ENCODE results near the gene NOM1. TPM values are rescaled to one million over a fixed set of nuclear protein-coding genes. Genes with fewer than 3 reads are reported as not detected.

The NOM1 gene
- total RNA-seq, 4 donors from 2014 or later, result 15.1 to 20.7 (median 17.1) TPM

DNA sequence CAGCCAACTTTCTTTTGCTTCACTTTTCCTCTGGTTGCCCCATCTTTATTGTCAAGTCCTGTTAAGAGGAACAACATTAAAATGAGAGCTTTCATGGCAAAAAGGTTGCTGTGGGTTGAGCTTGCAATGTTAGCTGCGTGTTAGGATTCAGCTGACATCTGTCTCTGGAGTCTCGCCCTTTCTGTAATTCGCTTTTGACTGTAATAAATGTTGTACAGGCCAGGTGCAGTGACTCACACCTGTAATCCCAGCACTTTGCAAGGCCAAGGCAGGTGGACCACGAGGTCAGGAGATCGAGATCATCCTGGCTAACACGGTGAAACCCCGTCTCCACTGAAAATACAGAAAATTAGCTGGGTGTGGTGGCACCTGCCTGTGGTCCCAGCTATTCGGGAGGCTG lies 36.9 kb downstream of the NOM1 start:
- H3K4me1 ChIP-seq, result no peaks in the 10 kb centered on the region
- TF ChIP-seq POLR2A (IDR thresholded peaks at IDR 0.05) (no peak), CTCF (IDR thresholded peaks at IDR 0.05) (no peak), EP300 (IDR thresholded peaks at IDR 0.05) (no peak), POLR2AphosphoS5 (IDR thresholded peaks at IDR 0.05) (no peak)
- 83 to 88% methylated on average over 3 to 6 of the region's 8 CpGs for whole genome bisulfite sequencing, 2 donors (ENCODE audit: low coverage in 1 of 2)
- H3K27me3 ChIP-seq, result peaks cover 26% of the 10 kb centered on the region
- ATAC-seq, result no peak
- H3K9me3 ChIP-seq, result no peaks in the 10 kb centered on the region
- H3K36me3 ChIP-seq, result peaks cover 0 to 4% of the 10 kb centered on the region in 2 donors
- H3K27ac ChIP-seq, result no peak overlapping the region
- no peak overlapping the region for H3K4me3 ChIP-seq

- no peak for TF ChIP-seq EP300 (IDR thresholded peaks at IDR 0.05)
- no peak for TF ChIP-seq POLR2AphosphoS5 (IDR thresholded peaks at IDR 0.05)
- TF ChIP-seq POLR2A (IDR thresholded peaks at IDR 0.05), result no peak
- TF ChIP-seq CTCF (IDR thresholded peaks at IDR 0.05), result no peak
- Histone ChIP-seq H3K9me3 (no peaks in the 10 kb centered on the region), H3K27ac (no peak overlapping the region), H3K4me1 (no peaks in the 10 kb centered on the region), H3K36me3 (no peaks in the 10 kb centered on the region), H3K27me3 (peaks cover 48% of the 10 kb centered on the region), H3K4me3 (no peak overlapping the region)
- WGBS, 2 donors (ENCODE audit: low coverage in 1 of 2), result 48 to 92% methylated on average over 2 to 13 of the region's 27 CpGs
- ATAC-seq, result no peak
Measured at GRCh38 chr7:156988343-156989185, 39.1 kb downstream of the NOM1 start.

DNA sequence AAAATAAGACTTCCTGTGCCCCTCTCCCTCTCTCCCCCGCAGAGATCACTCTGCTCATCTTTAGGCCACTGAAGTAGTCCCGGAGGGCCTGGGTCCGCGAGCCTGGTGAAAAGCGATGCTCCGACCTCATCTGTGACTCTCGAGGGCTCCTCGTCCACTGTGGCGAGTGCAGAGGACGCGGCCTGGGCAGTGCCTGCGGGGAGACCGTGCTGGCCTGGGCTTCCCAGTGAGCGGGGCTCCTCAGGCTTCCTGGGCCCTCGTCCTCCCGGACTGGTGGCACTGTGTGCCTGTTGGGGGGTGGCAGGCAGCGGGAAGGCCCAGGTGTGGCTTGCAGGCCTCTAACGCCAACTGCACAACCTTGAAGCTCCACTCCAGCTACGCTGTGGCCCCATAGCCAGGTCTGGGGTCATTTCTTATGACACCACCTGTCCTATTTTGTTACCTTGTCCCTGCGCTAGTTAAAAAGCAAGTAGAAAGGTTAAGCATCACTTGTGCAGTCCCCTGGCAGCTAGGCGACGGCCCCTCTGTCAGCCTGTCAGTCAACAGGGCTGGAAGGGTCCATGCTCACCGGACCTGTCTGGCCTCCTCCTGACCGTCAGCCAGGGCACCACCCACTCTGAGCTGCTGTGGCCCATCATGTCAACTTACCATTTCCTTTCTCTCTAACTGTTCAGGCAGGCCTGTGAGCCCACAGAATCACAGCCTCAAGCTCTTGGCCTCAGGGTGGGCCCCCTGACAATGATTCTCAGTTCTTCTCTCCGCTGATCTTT lies 40.4 kb downstream of the NOM1 start:
- no peaks in the 10 kb centered on the region for H3K9me3 ChIP-seq
- no peak overlapping the region for H3K4me3 ChIP-seq
- H3K36me3 ChIP-seq, result no peaks in the 10 kb centered on the region
- 73 to 80% methylated on average over 1 to 3 of the region's 25 CpGs for WGBS, 2 donors (ENCODE audit: low coverage in 1 of 2)
- ATAC-seq, result no peak
- TF ChIP-seq EP300 (IDR thresholded peaks at IDR 0.05) (no peak), POLR2A (IDR thresholded peaks at IDR 0.05) (no peak), CTCF (IDR thresholded peaks at IDR 0.05) (no peak), POLR2AphosphoS5 (IDR thresholded peaks at IDR 0.05) (no peak)
- no peak overlapping the region for H3K27ac ChIP-seq
- H3K27me3 ChIP-seq, result peaks cover 61% of the 10 kb centered on the region
- H3K4me1 ChIP-seq, result no peaks in the 10 kb centered on the region

- no peaks in the 10 kb centered on the region for H3K36me3 ChIP-seq
- H3K4me1 ChIP-seq, result no peaks in the 10 kb centered on the region
- ATAC-seq, result no peak
- H3K27ac ChIP-seq, result no peak overlapping the region
- 20 to 68% methylated on average over 4 to 12 of the region's 32 CpGs for WGBS, 2 donors (ENCODE audit: low coverage in 1 of 2)
- H3K4me3 ChIP-seq, result no peak overlapping the region
- peaks cover 95% of the 10 kb centered on the region for H3K27me3 ChIP-seq
- peaks cover 0 to 10% (median 0%) of the 10 kb centered on the region in 3 donors for H3K9me3 ChIP-seq
- TF ChIP-seq POLR2A (IDR thresholded peaks at IDR 0.05) (no peak), CTCF (IDR thresholded peaks at IDR 0.05) (no peak), POLR2AphosphoS5 (IDR thresholded peaks at IDR 0.05) (no peak), EP300 (IDR thresholded peaks at IDR 0.05) (no peak)
Measured at GRCh38 chr7:156993021-156993924, 43.8 kb downstream of the NOM1 start.
